GM12891 (cell line): Measurements from ENCODE around the gene ATP8A2.

Experiments used
- PAX5 ChIP-seq: IDR thresholded peaks from 2 replicates; pipeline ENCODE4 v1.6.1; 2011; ENCODE audit warnings: low read length, moderate library complexity, mild to moderate bottlenecking; ENCODE audit not compliant: insufficient read depth, severe bottlenecking
- POLR2A ChIP-seq: IDR thresholded peaks from 2 replicates; pipeline ENCODE4 v1.6.1; 2011; ENCODE audit warnings: low read depth, low read length, control low read depth
- POLR2AphosphoS5 ChIP-seq: IDR thresholded peaks from 2 replicates; pipeline ENCODE4 v1.6.1; 2011; ENCODE audit warnings: low read depth, low read length, control low read depth
- SPI1 ChIP-seq: IDR thresholded peaks from 2 replicates; pipeline ENCODE4 v1.6.1; 2011; ENCODE audit warnings: low read depth, low read length, control low read depth

DNA sequence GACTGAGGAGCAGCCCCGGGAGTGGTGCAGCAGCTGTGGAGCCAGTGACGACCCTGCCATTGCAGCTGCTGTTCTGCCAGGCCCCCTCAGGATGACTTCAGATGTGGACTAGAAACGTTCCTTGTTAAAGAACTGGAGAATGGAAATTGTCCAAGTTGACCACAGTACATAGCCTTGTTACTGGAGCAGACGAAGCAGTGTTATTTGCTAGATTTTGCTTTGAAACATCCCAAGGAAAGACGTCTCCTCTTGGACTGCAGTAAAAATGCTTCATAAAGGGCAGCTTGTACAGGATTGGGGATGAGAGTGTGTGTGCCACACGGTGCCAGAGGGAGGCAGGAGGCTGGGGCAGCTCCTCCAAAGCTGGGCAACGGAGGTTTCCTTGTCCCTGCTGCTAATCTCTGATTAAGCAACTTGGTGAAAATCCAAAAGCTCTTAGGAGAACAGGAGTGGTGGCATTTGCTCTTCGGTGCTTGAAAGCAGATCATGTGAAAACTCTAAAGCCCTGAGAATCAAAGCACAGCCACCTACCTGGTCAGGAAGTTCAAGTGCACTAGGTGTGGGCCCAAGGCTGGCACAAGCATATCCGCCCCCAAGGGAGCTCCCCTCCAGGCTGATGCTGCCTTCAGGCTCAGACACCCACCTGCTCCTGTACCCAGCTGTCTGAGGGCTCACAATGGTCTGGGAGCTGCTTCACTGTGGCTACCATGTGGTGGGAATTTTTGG, 645.6 kb downstream of the ATP8A2 start:
- no peak for TF ChIP-seq POLR2AphosphoS5
- no peak for TF ChIP-seq POLR2A
- no peak for TF ChIP-seq PAX5
- no peak for TF ChIP-seq SPI1
